Esophagus squamous epithelium (tissue), 4 donors: Measurements from ENCODE around the gene ITPR3.

Experiments
- CTCF ChIP-seq, 6 experiments: fragments of 450-650 bp in 4 of 6; fragments of 200-600 bp in 2 of 6; sonication (generic) in 2 of 6; IDR thresholded peaks; one replicate each; pipeline ENCODE4 v1.5.1; 2016 to 2019; ENCODE audit warnings: antibody characterized with exemption in 6 of 6, mild to moderate bottlenecking in 4 of 6, moderate library complexity in 4 of 6
- POLR2A ChIP-seq, 4 donors: fragments of 450-650 bp; IDR thresholded peaks; one replicate each; pipeline ENCODE4 v1.6.1; 2017; ENCODE audit warnings: antibody characterized with exemption in 4 of 4, mild to moderate bottlenecking in 4 of 4, moderate library complexity in 3 of 4

GRCh38 chr6:33638556-33638955 is 17.4 kb downstream of the ITPR3 start:
- TF ChIP-seq CTCF (IDR thresholded peaks at IDR 0.05), result no peak
- no peak for TF ChIP-seq POLR2A (IDR thresholded peaks at IDR 0.05)
